ENCODE measurements around the gene RHBDL3.

- TF ChIP-seq CTCF (IDR thresholded peaks at IDR 0.05; ENCODE audit: poor library complexity), result no peak
- TF ChIP-seq EZH2 (IDR thresholded peaks at IDR 0.05; ENCODE audit: borderline replicate concordance), result no peak
- TF ChIP-seq EZH2phosphoT487 (IDR thresholded peaks at IDR 0.05; ENCODE audit: low read depth, severe bottlenecking, unreplicated experiment), result no peak
Measured at GRCh38 chr17:32271844-32272243, 6.2 kb downstream of the RHBDL3 start.

Measured in hepatocyte (in vitro differentiated cells).